Panc1 (cell line): ENCODE data around the gene FADS2. TPM values are rescaled to one million over a fixed set of nuclear protein-coding genes. Genes with fewer than 3 reads are reported as not detected.
A peak's percentile ranks its signal among the peaks of the same experiment; 100 is the strongest.

Source experiments
- ATAC-seq: fragments of 200-7000 bp; cut with Tn5 transposase; 2 replicates; pipeline ENCODE4 v1.9.1; 2020; ENCODE audit warnings: mild to moderate bottlenecking, moderate library complexity
- BruUV-seq: library from RNA; stranded (reverse); fragments of 400-500 nt; replicated peaks from 2 replicates; lab custom pipeline; 2021; lab: Mats Ljungman, UMichigan
- CTCF ChIA-PET: fragments of 300-600 bp; sonication (Branson Sonifier 250); formaldehyde crosslinking; loops from one replicate; lab custom pipeline; 2022; ENCODE audit warnings: antibody characterized with exemption; lab: Charles Lee
- POLR2A ChIA-PET: fragments of 300-600 bp; sonication (Branson Sonifier 250); formaldehyde crosslinking; loops from one replicate; lab custom pipeline; 2022; ENCODE audit warnings: antibody characterized with exemption; lab: Charles Lee
- DNase-seq: peaks from one replicate; pipeline ENCODE4 v3.0.0-alpha.2; 2010; ENCODE audit warnings: low read depth, low spot score
- H3K27ac ChIP-seq: 2 replicates; pipeline ENCODE4 v1.5.1; 2011; ENCODE audit warnings: mild to moderate bottlenecking, low read length, inconsistent platforms
- H3K27me3 ChIP-seq: fragments of 200-500 bp; sonication (Bioruptor generic); 2 replicates; pipeline ENCODE4 v1.6.0; 2014; ENCODE audit warnings: low read length, inconsistent platforms; ENCODE audit not compliant: control insufficient read depth, insufficient read depth
- H3K36me3 ChIP-seq: fragments of 200-500 bp; sonication (Bioruptor generic); 2 replicates; pipeline ENCODE4 v1.5.1; 2014; ENCODE audit warnings: inconsistent platforms, mild to moderate bottlenecking, low read length, moderate library complexity; ENCODE audit not compliant: control insufficient read depth, insufficient read depth
- H3K4me1 ChIP-seq: 2 replicates; pipeline ENCODE4 v1.5.1; 2011; ENCODE audit warnings: inconsistent platforms, mild to moderate bottlenecking, low read length, moderate library complexity; ENCODE audit not compliant: control insufficient read depth, insufficient read depth
- H3K4me3 ChIP-seq, 2 experiments: 2 replicates each; pipeline ENCODE4 v1.5.1; 2011 to 2012; ENCODE audit warnings: low read depth in 2 of 2, low read length in 2 of 2, mild to moderate bottlenecking in 2 of 2, inconsistent platforms in 1 of 2, moderate library complexity in 1 of 2
- H3K9me3 ChIP-seq: fragments of 200-500 bp; sonication (Bioruptor generic); 2 replicates; pipeline ENCODE4 v1.5.1; 2014; ENCODE audit warnings: low read depth, mild to moderate bottlenecking, inconsistent platforms, low read length, moderate library complexity; ENCODE audit not compliant: control insufficient read depth, insufficient read depth
- CTCF ChIP-seq: fragments of 450-650 bp; IDR thresholded peaks from 2 replicates; pipeline ENCODE4 v1.5.1; 2017; ENCODE audit warnings: mild to moderate bottlenecking
- POLR2AphosphoS5 ChIP-seq: IDR thresholded peaks from 2 replicates; pipeline ENCODE4 v1.6.1; 2012; ENCODE audit warnings: mild to moderate bottlenecking, low read depth, low read length, moderate library complexity
- REST ChIP-seq, 2 experiments: IDR thresholded peaks; 2 replicates each; pipeline ENCODE4 v1.6.1; 2011 to 2012; ENCODE audit warnings: low read depth in 2 of 2, control low read depth in 1 of 2, low read length in 1 of 2, mild to moderate bottlenecking in 1 of 2, moderate library complexity in 1 of 2; ENCODE audit not compliant: insufficient read depth in 1 of 2
- SIN3A ChIP-seq: IDR thresholded peaks from 2 replicates; pipeline ENCODE4 v1.6.1; 2012; ENCODE audit warnings: low read depth, mild to moderate bottlenecking, low read length, moderate library complexity, borderline replicate concordance; ENCODE audit not compliant: insufficient read depth
- TCF7L2 ChIP-seq: IDR thresholded peaks from 2 replicates; pipeline ENCODE4 v1.6.1; 2011; ENCODE audit warnings: mild to moderate bottlenecking, low read depth, low read length, inconsistent platforms
- in situ Hi-C: cut with HindIII; loops from 2 replicates; pipeline ENCODE4 v1.10.0; 2016; ENCODE audit warnings: low sequenced_read_pairs, low pct_unique_long_range_greater_than_20kb
- intact Hi-C: fragments of 100-400 bp; cut with micrococcal nuclease; formaldehyde crosslinking; loops from one replicate; pipeline ENCODE4 v1.10.0; 2022; ENCODE audit not compliant: unreplicated experiment
- total RNA-seq: library from RNA; stranded (reverse); gene quantifications from one replicate; pipeline ENCODE4 v1.2.1, GENCODE V29; 2021; ENCODE audit not compliant: unreplicated experiment

The FADS2 gene
- total RNA-seq, 1 experiment from 2014 or later = 679 TPM

GRCh38 chr11:61899146-61899841 is 71.2 kb downstream of the FADS2 start:
- Histone ChIP-seq H3K27me3 (no peaks in the 10 kb centered on the region), H3K9me3 (no peaks in the 10 kb centered on the region), H3K27ac (no peak overlapping the region), H3K4me3 (no peak overlapping the region), H3K4me1 (no peaks in the 10 kb centered on the region), H3K36me3 (no peaks in the 10 kb centered on the region)
- ATAC-seq = peak; percentile 86
- ChIA-PET POLR2A (interaction anchor here (0.6 kb wide), 2 partner anchors 32 to 92 kb away, joined by 3 to 6 read pairs; no protein-coding TSS in a partner anchor), CTCF (interaction anchor here (0.6 to 5.0 kb wide), 15 partner anchors 9 to 210 kb away, joined by 3 to 72 read pairs (median 4); no protein-coding TSS in a partner anchor)
- DNase-seq = peak; percentile 41
- in situ Hi-C loops = no loop called here
- TF ChIP-seq REST (IDR thresholded peaks at IDR 0.05; ENCODE audit: insufficient read depth in 1 of 2, low read depth in 2 of 2, low read length in 1 of 2) = peak in 1 of 2 experiments; percentile 66; a peak in 1 of 4 replicates
- no peak for TF ChIP-seq SIN3A
- no peak for TF ChIP-seq TCF7L2
- peak; percentile 99 for TF ChIP-seq CTCF
- no peak for TF ChIP-seq POLR2AphosphoS5
- no TSS peak for BruUV-seq
- intact Hi-C loops = loop anchor here (2.0 kb wide), 1 partner anchor 210 kb away; no protein-coding TSS in a partner anchor

GRCh38 chr11:61900251-61900650 is 72.2 kb downstream of the FADS2 start:
- H3K36me3 ChIP-seq = no peaks in the 10 kb centered on the region
- TF ChIP-seq POLR2AphosphoS5 (no peak), TCF7L2 (no peak), REST (IDR thresholded peaks at IDR 0.05; ENCODE audit: insufficient read depth in 1 of 2, low read depth in 2 of 2, low read length in 1 of 2) (no peak), SIN3A (no peak), CTCF (no peak)
- no peaks in the 10 kb centered on the region for H3K27me3 ChIP-seq
- H3K4me1 ChIP-seq = no peaks in the 10 kb centered on the region
- no TSS peak for BruUV-seq
- intact Hi-C loops = no loop called here
- POLR2A ChIA-PET = no interaction called here
- in situ Hi-C loops = no loop called here
- no peak overlapping the region for H3K4me3 ChIP-seq
- ATAC-seq = no peak
- H3K27ac ChIP-seq = no peak overlapping the region
- CTCF ChIA-PET = interaction anchor here (0.6 to 5.0 kb wide), 3 partner anchors 47 to 221 kb away, joined by 6 to 72 read pairs (median 49); no protein-coding TSS in a partner anchor
- no peaks in the 10 kb centered on the region for H3K9me3 ChIP-seq
- no peak for DNase-seq
